Measurements from ENCODE around the gene HSPA12B. TPM values are rescaled to one million over a fixed set of nuclear protein-coding genes. Genes with fewer than 3 reads are reported as not detected.

The HSPA12B gene
- total and polyA plus RNA-seq, 9 of the 15 experiments (the other 6 are each of a cell fraction or from before 2014, with no cell fraction given) = 0.03 to 0.07 TPM; not detected in 7

GRCh38 chr20:3784216-3784853, 51.9 kb downstream of the HSPA12B start (continued):
- peak; percentile 11; the same call in 1 of the 2 replicates for TF ChIP-seq MAX (CRISPR knock-in tag; IDR thresholded peaks at IDR 0.05)
- TF ChIP-seq RBFOX2 (IDR thresholded peaks at IDR 0.05; ENCODE audit: low read depth, low read length) = peak; percentile 45
- TF ChIP-seq POLR2G (IDR thresholded peaks at IDR 0.05; ENCODE audit: low read depth, low read length) = peak; percentile 53

- H3K79me2 ChIP-seq (ENCODE audit: control insufficient read depth, insufficient read depth, low read length) = peaks cover 31% of the 10 kb centered on the region
- peak overlapping the region in 1 of 2 experiments; percentile 93; a peak in 2 of 4 replicates for H3K9ac ChIP-seq (ENCODE audit: insufficient read depth in 1 of 2, low read depth in 2 of 2, low read length in 2 of 2)
- WGBS (ENCODE audit: insufficient coverage, low coverage, missing lambda C conversion rate) = 50% methylated on average over 3 of the region's 6 CpGs
- peaks cover 6% of the 10 kb centered on the region for H4K20me1 ChIP-seq (replicated peaks; ENCODE audit: control insufficient read depth, insufficient read depth, low read length)
- TF ChIP-seq SUPT5H (IDR thresholded peaks at IDR 0.05) (peak; percentile 39; the same call in 1 of the 2 replicates), NEUROD1 (IDR thresholded peaks at IDR 0.05; ENCODE audit: borderline replicate concordance, low read depth, low read length, partially characterized antibody) (no peak), HDAC1 (IDR thresholded peaks at IDR 0.05) (0 out of 4 replicates have a peak, but pooled peaks of 1 of the 2 experiments have one; percentile 10), NFRKB (IDR thresholded peaks at IDR 0.05; ENCODE audit: low read depth) (no peak), KDM5B (IDR thresholded peaks at IDR 0.05; ENCODE audit: insufficient replicate concordance, low read depth, low read length) (peak; percentile 9), MTA2 (IDR thresholded peaks at IDR 0.05; ENCODE audit: low read depth) (no peak), RFX7 (CRISPR knock-in tag; IDR thresholded peaks at IDR 0.05) (no peak), ZNF263 (CRISPR knock-in tag; IDR thresholded peaks at IDR 0.05; ENCODE audit: borderline replicate concordance) (peak; percentile 95; the same call in 1 of the 2 replicates), POLR2B (IDR thresholded peaks at IDR 0.05; ENCODE audit: low read depth, partially characterized antibody) (peak; percentile 32)
- TF ChIP-seq, protein P1, sequence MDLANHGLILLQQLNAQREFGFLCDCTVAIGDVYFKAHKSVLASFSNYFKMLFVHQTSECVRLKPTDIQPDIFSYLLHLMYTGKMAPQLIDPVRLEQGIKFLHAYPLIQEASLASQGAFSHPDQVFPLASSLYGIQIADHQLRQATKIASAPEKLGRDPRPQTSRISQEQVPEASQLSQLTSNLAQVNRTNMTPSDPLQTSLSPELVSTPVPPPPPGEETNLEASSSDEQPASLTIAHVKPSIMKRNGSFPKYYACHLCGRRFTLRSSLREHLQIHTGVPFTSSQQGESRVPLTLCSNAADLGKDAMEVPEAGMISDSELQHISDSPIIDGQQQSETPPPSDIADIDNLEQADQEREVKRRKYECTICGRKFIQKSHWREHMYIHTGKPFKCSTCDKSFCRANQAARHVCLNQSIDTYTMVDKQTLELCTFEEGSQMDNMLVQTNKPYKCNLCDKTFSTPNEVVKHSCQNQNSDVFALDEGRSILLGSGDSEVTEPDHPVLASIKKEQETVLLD (IDR thresholded peaks at IDR 0.05) = peak; percentile 31; the same call in 1 of the 2 replicates
- intact Hi-C loops (cut with micrococcal nuclease) = loop anchor here (5.0 to 10.0 kb wide), 3 partner anchors 62 to 410 kb away; partner anchors contain the start of gene MAVS
- ATAC-seq (no peak), FAIRE-seq (no peak), DNase-seq (ENCODE audit: extremely low read depth in 1 of 4, low spot score in 3 of 4) (no peak)
- peaks cover 21% of the 10 kb centered on the region; the same call in 1 of the 3 replicates for H3K36me3 ChIP-seq (ENCODE audit: control insufficient read depth, insufficient read depth, low read length)
- in situ Hi-C loops (cut with MboI) = no loop called here
- H3K9me3 ChIP-seq (replicated peaks; ENCODE audit: control insufficient read depth, insufficient read depth, low read depth, low read length) = no peaks in the 10 kb centered on the region
- peak overlapping the region; percentile 58 for H3K4me3 ChIP-seq
- no TSS peak for BruUV-seq (replicated peaks)
- H2AFZ ChIP-seq (ENCODE audit: low read depth, low read length) = no peak overlapping the region
- no peaks in the 10 kb centered on the region for H3K9me1 ChIP-seq (ENCODE audit: control insufficient read depth, insufficient read depth, low read length)
- peak overlapping the region; percentile 86 for H3K4me2 ChIP-seq (ENCODE audit: insufficient read depth, low read length)
- H3K27ac ChIP-seq (ENCODE audit: extremely low read depth, low read depth, low read length) = no peak overlapping the region; the same call in 2 of the 3 replicates
- POLR2A ChIA-PET = interaction anchor here (0.6 kb wide), 2 partner anchors 84 to 393 kb away, joined by 3 read pairs; no protein-coding TSS in a partner anchor
- CTCF ChIA-PET (ENCODE audit: low intra/inter-chr PET ratio) = no interaction called here
- H3K27me3 ChIP-seq (ENCODE audit: control insufficient read depth in 2 of 2, insufficient read depth in 2 of 2, low read length in 2 of 2) = no peaks in the 10 kb centered on the region
- H3K4me1 ChIP-seq (replicated peaks in 1 of 2; ENCODE audit: control insufficient read depth in 2 of 2, insufficient read depth in 2 of 2, low read length in 2 of 2) = peaks cover 8 to 34% of the 10 kb centered on the region in 2 experiments; a peak in 3 of 5 replicates
Measured at GRCh38 chr20:3784863-3785239, 52.4 kb downstream of the HSPA12B start.

Measured in K562 (cell line).